ENCODE results near the gene EIF1.

GRCh38 chr17:41689497-41690299 is 1.0 kb downstream of the EIF1 start:
- TF ChIP-seq CTCF (IDR thresholded peaks at IDR 0.05): peak; percentile 18 to 71 (median 64)
- TF ChIP-seq EP300 (IDR thresholded peaks at IDR 0.05): no peak
- TF ChIP-seq POLR2A (IDR thresholded peaks at IDR 0.05): no peak

All from tibial nerve (tissue), 4 donors.